ENCODE results near the gene ADGRA1.

Gene ADGRA1

DNA sequence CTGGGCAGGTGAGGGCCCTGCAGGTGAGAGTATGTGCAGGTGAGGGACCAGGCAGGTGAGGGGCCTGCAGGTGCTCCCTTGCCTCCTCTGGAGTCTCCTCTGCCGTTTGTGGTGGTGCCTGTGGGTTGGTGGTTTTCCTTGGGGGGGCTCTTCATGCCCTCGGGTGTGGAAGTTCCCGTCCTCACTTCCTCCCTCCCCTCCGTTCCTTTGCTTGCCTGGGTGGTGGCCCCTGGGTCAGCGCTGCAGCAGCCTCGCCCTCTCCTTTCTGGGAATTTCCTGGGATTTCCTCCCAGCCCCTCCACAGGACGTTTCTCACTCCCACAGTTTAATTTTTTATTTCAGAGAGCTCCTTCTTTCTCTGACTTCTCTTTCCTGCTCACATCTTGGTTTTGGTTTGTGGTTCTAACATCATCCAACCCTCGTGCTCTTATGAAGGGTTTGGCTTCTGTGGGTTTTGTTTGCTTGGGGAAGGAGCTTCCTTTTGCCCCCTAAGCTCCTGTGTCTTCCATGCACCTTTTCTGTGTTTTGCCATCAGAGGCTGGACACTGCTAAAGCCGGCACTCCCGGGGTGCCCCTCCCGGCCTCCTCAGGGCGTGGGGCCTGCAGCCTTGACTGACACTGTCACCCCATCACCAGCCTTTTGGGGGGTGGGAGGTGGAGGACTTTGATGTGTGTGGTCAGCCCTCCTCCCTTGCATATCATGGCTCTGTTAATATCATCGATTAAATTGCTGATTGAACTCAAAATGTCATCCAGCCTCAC lies 29.2 kb upstream of the ADGRA1 start:
- no peak for DNase-seq

DNA sequence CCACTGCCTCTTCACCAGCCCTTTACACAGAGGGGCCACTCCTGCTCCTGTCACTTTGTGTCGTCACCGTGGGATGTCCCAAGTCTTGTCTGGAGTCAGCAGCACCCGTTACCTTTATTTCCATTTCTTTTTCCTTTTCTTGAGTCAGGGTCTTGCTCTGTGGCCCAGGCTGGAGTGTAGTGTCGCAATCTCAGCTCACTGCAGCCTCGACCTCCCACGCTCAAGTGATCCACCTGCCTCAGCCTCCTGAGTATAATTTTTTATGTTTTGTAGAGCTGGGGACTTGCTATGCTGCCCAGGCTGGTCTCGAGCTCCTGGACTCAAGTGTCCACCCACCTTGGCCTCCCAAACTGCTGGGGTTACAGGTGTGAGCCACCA lies 28.6 kb upstream of the ADGRA1 start:
- no peak for DNase-seq

DNA sequence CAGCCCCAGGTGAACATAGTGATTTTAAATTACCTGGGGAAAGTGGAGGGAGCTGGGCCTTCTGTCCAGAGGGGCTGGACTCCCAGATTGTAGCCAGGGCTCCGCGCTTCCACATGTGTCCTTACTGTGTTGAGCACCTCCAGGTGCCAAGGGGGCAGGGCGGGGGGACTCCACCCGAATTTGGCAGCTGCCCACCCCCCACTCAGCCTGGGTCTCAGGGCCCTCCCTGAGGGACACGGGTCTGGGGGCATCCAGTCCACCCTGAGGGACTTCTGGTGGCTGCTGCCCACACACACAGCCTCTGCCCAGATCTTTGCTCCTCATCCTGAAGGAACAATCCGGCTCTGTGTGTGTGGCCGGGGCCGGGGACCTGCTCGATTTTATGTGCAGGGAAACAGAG lies 28.2 kb upstream of the ADGRA1 start:
- no peak for DNase-seq

DNA sequence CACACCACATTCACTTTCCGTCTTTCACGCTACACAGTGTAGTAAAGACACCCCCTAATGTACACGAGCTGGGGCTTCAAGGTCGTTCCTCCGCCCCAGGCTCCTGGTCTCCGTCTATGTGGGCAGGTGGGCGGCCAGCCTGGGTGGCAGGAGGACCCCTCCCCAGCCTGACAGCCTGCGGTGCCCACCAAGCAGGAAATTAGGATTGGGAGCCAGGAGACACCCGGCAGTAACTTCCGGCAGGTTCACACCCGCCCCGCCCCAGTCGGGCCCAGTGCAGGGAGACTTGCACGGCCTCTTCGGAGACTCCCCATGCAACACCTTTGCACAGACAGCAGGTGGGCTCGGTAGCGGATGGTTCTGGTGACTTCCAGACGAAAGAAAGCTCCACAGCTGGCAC lies 27.7 kb upstream of the ADGRA1 start:
- DNase-seq: no peak

DNA sequence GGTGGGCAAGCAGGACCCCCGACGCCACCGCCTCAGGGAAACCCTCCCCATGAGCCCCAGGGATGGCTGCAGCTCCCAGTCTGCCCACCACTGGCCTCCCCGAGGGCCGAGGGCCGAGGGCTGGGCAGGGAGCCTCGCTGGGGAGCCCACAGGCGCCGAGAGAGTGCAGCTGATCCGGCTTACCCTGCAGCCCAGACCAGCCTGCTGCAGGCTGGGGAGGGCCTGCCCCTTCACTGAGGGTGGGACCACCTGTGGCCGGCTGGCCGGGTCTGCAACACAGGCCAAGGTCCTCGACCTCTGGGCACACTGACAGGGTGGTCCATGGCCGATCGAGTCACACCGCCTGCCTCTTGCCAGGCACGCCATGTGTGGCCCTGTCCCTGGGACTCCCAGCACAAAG lies 27.3 kb upstream of the ADGRA1 start:
- no peak for DNase-seq

DNA sequence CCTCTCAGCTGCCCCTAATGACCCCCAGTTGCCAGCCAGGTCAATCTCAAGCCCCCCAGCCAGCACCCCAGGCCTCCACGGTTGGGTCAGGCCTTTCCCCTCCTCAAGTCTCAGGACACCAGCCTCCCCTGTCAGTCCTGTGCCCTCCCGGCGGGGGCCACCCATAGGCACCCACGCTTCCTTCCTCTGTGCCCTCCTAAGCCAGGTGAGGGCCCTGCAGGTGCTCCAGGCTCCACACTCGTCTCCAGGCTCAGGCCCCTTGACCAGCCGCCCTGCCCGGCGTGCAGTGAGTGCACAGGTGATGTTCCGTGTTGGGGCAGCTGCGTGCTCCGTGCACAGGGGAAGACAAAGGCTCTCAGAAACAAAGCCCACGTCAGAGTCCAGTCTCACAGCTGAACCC lies 26.8 kb upstream of the ADGRA1 start:
- DNase-seq: no peak

DNA sequence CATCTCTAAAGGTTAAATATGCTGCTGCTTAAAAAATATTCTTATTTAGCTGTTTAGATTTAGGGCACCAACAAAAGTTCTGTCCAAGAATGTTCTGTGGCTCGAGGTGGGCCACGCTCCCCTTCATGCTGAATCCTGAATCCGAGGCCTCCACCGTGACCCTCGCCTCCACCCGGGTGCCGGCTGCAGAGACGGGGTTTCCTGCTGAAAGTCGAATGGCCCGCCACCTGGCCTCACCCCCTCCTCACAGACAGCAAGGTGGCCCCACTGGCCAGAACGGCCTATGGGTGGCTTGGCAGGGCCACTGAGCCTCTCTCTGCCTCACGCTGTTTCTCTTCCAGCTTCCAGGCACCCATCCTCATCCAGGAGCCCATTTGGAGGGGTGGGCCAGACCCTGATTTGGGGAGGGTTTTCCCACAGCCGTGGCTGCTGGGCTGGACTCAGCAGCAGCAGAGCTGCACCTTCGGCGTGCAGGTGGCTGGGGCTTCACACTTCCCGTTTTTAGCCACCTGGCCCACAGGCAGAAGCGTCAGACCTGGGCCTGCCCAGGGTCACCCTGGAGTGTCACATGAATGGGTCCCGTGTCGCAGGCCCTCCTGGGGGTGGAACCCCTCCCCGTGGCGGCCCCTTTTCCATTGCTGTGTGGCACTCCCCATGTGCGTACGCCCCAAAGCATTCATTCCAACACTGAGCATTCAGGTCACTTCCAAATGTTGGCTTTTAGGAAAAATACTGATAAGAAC lies 26.3 kb upstream of the ADGRA1 start:
- DNase-seq: no peak

DNA sequence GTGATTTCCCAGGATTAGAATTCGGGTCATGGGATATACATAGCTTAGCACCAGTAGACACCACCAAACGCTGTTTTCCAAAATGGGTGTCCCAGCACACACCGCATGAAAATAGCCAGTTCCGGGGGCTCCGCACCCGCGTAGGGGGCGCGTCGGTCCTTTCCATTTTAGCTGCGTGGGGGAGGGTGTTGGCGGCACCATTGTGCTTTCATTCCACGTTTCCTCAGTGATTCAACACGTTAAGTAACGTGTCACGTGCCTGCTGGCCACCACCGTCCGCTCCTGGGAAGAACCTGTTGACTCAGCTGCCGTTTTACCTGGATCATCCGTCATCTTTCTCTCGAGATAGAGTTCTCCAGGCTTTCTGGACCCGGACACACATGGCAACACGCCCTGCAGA lies 25.6 kb upstream of the ADGRA1 start:
- no peak for DNase-seq

DNA sequence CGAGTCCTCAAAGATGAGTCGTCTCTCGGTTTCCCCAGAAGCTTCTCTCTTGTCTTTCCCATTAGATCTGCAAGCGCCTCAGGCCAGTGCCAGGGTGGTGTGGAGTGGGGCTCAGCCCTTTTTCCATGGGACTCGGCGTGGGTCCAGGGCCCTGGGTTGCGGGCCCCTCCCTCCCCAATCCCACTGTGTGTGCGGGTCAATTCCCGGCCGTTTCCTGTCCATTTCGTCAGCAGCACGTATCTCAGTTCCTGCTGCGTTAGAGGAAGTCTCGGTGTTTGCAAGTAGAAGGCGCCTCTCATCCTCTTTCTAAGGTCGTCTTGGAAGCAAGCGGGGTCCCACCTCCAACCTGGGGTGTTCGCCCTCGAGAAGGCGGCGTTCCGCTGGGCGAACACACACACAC lies 25.1 kb upstream of the ADGRA1 start:
- no peak for DNase-seq

DNA sequence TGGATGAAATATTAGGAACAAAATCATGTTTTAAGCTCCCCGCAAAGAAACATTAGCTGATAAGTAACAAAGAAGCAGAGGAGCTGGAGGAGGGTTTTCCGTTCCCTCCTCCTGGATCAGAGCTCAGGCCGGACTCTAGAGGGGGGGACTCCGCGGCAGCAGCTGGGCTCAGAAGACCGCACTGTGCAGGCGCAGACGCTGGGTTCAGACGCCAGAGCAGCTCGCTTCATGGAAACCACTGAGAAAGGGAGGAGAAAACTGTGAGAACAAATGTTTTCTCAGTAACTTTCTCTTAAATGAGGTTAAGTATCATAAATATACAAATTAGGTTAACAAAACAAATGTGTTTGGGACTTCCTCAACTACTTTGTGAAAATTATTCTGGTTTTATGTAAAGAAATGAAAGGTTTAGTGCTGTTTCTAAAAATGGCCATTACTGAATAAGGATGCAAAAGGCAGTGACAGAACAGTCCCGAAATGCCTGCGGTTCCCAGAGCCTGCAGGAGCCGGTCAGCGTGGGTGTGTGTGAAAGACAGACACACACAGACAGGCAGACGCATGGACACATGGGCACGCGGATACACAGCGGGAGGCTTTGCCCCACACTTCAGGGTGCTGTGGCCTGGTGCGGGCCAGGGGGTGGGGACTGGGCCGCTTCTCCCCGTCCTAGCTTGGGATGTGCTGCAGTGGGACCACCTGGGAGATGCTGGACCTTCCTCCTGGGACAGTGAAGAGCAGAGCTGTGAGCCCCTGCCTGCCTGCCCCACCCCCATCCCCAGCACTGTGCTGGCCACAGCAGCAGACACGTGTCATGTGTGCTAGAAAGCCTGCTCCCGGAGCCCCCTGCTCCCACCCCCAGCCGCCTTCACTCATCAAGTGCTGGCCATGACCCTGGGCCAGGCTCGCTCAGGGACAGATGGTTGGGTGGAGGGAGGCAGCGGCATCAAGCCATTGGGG lies 20.3 kb upstream of the ADGRA1 start:
- no peak for DNase-seq

DNA sequence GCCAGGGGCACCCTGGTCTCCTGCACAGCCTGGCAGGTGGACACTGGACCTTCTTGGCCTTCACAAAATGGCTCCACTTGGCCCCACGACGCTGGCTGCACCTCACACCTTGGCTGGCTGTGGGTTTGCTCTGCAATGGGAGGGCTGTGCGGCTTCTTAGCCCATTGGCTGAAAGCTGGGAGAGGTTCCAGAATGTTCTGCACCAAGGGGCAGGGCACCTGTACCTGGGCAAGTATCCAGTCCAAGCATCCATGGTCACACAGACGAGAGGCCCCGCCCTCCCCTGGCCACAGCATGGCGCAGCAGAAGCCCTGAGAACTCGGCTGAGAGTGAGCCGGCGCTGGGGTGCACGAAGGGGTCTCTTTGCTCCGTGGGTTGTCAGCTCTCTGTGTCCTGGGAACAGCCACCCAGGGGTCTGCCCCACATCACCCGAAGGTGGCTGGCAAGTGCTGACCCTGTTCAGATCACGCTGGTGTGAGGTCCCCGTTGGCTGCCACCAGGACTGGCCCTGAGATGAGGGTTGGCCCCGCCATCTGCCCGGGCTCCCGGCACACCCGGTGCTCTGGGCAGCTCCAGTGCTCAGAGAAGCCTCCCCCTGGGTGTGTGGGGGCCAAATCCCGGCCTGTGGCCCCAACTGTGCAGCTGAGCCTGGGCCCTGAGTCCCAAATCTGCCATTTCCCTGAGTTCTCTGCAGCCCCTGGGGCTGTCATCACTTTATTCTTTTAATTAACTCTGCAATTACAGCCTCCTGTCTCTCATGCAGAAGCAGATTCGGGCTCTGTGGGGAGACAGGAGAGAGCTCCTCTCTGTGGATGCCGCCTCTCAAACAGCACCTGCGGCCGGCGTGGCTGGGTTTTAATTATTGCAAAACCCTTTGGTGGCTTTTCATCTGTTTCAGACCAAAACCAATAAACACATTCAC lies 19.4 kb upstream of the ADGRA1 start:
- DNase-seq: no peak

DNA sequence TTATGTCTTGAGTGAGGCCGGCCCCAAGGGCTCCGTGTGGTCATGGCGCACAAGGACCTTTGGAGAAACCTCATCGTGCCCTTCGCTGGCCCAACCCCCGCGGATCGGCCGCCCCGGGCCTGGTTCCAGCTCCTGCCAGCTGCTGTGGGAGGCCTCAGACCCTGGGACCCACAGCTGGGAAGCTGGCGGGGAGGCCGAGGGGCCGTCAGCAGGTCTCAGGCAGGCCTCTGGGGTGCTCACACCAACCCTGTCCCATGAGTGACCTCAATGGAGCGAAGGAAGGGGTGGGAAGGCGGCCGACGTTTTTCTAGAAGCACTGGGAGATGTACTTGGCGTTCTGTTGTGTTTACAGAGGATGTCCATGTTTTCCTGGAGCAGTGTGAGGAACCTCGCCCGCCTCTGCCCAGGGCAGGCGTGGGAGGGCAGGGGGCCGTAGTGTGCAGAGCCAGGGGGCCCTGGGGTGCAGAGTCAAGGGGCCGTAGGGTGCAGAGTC lies 18.6 kb upstream of the ADGRA1 start:
- no peak for DNase-seq

DNA sequence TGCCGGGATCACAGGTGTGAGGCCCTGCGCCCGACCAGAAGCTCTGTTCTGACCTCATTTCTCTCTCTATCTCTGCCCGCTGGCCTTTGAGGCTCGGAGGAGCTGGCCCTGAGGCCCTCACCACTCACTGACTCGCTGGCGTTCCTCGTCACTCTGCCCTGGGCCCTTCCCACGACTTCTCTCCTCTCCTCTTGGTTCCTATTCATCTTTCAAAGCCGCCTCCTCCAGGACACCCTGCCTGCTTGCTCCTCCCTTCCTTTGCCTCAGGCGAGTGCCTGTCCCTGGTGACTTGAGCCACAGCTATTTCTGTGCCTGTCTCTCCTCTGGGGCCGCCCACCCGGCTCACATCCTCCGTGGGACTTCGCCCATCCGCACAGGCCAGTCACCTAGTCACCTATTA lies 17.3 kb upstream of the ADGRA1 start:
- no peak for DNase-seq

DNA sequence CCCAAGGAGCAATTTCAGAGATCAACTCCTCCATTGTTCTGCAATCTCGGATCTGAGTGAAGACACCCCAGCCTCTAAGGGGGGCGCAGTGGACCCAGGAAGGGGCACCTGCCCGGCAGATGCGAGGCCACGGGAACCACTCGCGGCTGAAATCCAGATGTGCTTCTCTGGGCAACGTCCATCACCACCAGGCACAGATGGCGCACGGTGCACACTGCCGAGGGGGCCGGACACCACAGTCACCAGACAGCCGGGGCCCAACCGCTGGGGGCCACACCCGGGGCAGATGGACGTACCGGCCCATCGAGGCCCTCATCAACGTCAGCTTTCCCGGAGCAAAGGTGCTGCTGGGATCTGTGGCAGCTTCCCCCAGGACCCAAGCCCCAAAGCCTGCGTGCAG lies 16.9 kb upstream of the ADGRA1 start:
- DNase-seq: no peak

DNA sequence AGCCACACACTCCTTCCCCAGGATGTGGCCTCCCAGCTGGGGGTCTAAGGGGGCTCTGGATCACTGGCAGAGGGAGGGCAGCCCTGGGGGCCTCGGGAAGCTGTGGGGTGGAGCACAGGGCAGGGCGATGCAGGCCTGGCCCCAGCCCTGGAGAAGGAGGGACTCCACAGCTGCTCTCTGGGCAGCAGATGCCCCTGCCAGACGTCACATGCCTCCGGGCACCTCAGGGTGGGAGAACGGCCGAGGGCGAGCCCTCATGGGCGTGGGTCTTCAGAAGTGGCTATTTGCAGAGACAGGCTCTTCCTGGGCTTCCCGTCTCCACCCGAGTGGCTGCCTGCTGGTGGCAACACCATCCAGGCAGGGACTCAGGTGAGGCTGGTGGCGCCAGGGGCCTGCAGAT lies 16.0 kb upstream of the ADGRA1 start:
- no peak for DNase-seq

DNA sequence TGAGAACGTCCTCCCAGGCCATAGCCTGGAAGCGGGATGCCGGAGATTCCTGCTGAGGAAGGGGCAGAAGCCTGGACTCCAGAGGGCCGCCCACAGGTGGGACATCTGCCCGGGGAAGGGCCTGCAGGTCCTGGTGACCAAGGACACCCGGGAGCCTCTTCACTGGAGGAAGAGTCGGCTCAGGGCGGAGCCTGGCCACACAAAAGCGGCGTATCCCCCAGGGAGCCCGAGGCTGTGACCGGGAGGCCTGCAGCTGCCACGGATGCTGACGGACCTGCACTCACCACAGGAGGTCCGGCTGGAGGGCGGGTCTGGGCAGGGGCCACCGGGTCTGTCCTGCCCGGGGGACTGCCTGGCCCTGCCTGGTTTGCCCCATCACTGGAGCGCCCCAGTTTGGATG lies 15.5 kb upstream of the ADGRA1 start:
- no peak for DNase-seq

DNA sequence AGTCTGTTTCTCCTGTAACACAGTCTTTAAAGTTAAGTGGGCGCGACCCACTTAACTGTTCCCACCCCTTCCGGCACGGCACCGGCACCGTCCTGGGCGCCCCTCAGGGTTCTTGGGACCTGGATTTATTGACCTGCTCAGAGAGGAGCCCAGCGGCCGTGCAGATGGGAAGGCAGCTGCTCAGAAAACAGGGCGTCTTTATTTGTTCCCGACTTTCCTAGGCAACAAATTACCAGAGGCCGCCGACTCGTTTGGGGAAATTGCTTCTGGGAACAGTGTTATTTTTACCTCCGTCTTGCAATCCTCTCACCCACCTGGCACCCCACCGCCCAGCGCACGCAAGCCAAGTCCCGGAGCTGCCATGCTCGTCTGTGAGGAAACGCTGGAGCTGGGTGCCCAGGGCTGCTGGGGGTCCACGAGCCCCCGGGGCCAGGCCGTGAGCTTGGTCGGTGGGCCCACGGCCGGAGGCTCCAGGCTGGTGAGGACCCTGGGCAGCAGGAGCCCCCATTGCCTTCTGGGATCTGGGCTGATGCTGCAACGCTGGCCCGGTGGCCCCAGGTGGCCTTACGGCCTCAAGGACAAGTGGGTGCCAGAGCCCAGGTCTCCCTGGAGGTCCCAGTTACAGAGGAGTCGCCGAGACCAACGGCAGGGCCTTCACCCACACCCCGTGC lies 14.9 kb upstream of the ADGRA1 start:
- DNase-seq: no peak

DNA sequence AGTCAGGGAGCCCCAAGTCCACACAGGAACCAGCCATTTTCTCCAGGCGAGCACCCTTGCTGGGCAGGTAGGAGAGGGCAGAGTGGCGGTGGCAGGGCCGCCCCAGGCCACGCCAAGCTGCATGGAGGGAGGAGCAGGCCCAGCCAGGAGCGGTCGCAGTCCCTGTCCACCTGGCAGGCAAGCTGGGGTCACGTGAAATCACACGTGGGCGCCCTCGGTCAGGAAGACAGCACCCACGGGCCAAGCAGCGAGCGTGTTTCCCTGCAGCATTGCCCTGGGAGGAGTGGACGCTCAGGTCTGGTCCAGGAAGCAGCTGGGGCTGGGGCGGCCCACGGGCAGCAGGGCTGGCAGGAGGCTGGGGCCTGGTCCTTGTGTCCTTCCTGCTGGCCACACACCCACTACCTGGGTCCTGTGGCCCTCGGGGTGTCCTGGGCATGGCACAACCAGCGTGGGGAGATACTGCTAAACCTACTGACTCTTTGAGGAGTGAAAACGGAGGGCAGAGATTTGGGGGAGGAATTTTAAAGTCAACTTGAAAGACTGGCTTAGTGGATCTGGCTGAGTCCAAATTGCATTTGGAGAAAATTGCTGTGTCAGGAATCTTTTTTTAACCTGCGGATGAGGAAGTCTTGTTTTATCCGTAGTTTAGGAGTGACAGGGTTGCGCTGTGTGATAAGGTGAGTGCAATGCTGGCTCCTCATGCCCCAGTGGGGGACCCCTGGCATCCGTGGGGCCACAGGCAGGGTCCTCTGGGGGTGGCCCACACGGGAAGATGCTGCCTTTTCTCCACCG lies 12.2 kb upstream of the ADGRA1 start:
- no peak for DNase-seq

DNA sequence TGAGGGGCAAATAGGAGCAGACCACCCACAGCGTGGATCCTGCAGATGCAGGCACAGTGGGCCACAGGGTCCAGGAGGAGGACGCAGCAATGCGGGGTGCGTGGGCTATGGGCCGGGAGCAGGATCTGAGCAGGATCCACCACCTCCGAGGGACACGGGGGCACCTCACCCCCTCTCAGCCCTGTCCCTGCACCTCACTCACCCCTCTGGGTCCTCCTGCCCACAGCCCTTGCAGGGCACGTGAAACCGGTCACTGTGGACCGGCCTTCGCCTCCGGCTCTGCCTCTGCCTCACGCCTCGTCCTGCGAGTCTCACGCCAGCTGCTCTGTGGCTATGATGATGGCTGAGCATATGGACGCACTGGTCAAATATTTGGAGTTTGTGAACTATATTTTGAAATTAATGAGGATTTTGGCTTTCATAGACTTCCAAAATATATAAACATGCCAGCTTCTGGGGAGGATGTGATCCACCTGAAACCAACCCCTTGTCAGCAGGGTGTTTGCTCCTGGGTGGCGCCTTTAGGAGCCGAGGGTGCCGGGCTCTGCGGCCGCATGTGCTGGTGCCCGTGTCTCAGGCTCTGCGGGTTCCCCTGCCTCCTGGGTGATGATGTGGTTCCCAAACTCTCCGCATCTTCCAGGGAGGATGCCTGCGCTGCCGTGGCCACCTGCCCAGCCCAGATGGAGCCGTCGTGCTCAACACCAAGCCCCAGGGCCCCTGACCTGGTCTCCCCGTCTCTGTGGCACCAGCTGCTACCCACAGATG lies 11.3 kb upstream of the ADGRA1 start:
- DNase-seq: no peak

All from activated CD8-positive, alpha-beta memory T cell treated with anti-CD3 and anti-CD28 coated beads for 24 hours (primary cell).